PFSK-1 (cell line): ENCODE results near the gene EHBP1L1.

ENCODE experiments used
- POLR2AphosphoS5 ChIP-seq: IDR thresholded peaks from 2 replicates; pipeline ENCODE4 v1.6.1; 2012; ENCODE audit warnings: low read depth, mild to moderate bottlenecking, control low read depth, low read length, moderate library complexity
- REST ChIP-seq, 2 experiments: IDR thresholded peaks; 2 replicates each; pipeline versions ENCODE4 v1.6.1 to v1.8.0; 2011 to 2012; ENCODE audit warnings: low read depth in 2 of 2, low read length in 2 of 2, control low read depth in 1 of 2, inconsistent platforms in 1 of 2, mild to moderate bottlenecking in 1 of 2, moderate library complexity in 1 of 2; ENCODE audit not compliant: insufficient read depth in 1 of 2
- TAF1 ChIP-seq: IDR thresholded peaks from 2 replicates; pipeline ENCODE4 v1.6.1; 2012; ENCODE audit warnings: low read length, control low read depth, borderline replicate concordance; ENCODE audit not compliant: insufficient read depth

- TF ChIP-seq POLR2AphosphoS5 (no peak), REST (IDR thresholded peaks at IDR 0.05; ENCODE audit: insufficient read depth in 1 of 2, low read depth in 2 of 2, low read length in 2 of 2) (no peak), TAF1 (no peak)
Measured at GRCh38 chr11:65598258-65598699, 22.4 kb downstream of the EHBP1L1 start.
